HL-60 (cell line): ENCODE measurements around the gene CFAP61.

ENCODE experiments used
- CTCF ChIP-seq: IDR thresholded peaks from one replicate; pipeline ENCODE4 v1.5.1; 2011; ENCODE audit warnings: low read length, control low read depth, inconsistent platforms; ENCODE audit not compliant: insufficient read depth
- GABPA ChIP-seq: IDR thresholded peaks from 2 replicates; pipeline ENCODE4 v1.6.1; 2012; ENCODE audit warnings: low read depth
- SPI1 ChIP-seq: IDR thresholded peaks from 2 replicates; pipeline ENCODE4 v1.6.1; 2012; ENCODE audit warnings: low read depth, mild to moderate bottlenecking, borderline replicate concordance

GRCh38 chr20:20212675-20213096, 160.4 kb downstream of the CFAP61 start:
- TF ChIP-seq CTCF, result no peak
- TF ChIP-seq SPI1, result no peak
- no peak for TF ChIP-seq GABPA
